Keratinocyte (primary cell): ENCODE results near the gene GRK3. TPM values are rescaled to one million over a fixed set of nuclear protein-coding genes. Genes with fewer than 3 reads are reported as not detected.
"Not testable (repeated sequence)": the region's sequence is repeated elsewhere in the genome, so short reads cannot be mapped to it uniquely, and the experiment has no call there.

Experiments
- DNase-seq: peaks from one replicate; pipeline ENCODE4 v3.0.0-alpha.2; 2011; ENCODE audit warnings: low read depth, missing footprints, low spot score
- FAIRE-seq: peaks from 2 replicates; lab custom pipeline; 2011; peaks lifted over from hg19 to GRCh38; lab: Jason Lieb, UNC
- H2AFZ ChIP-seq: 2 replicates; pipeline ENCODE4 v1.6.0; 2012; ENCODE audit warnings: low read length, control low read depth, inconsistent platforms; ENCODE audit not compliant: control insufficient read depth
- H3K27ac ChIP-seq: 2 replicates; pipeline ENCODE4 v1.5.1; 2011; ENCODE audit warnings: low read length; ENCODE audit not compliant: control insufficient read depth, insufficient read depth
- H3K27me3 ChIP-seq: 3 replicates; pipeline ENCODE4 v1.6.0; 2011; ENCODE audit warnings: low read length; ENCODE audit not compliant: control insufficient read depth, insufficient read depth; ENCODE audit errors: extremely low read depth
- H3K36me3 ChIP-seq, 2 experiments: 2 replicates in 1 of 2; 3 replicates in 1 of 2; pipeline ENCODE4 v1.5.1; 2011; ENCODE audit warnings: low read length in 2 of 2, mild to moderate bottlenecking in 1 of 2; ENCODE audit not compliant: control insufficient read depth in 2 of 2, insufficient read depth in 2 of 2; ENCODE audit errors: extremely low read depth in 1 of 2
- H3K4me1 ChIP-seq: 3 replicates; pipeline ENCODE4 v1.5.1; 2011; ENCODE audit warnings: low read length; ENCODE audit not compliant: control insufficient read depth, insufficient read depth; ENCODE audit errors: extremely low read depth
- H3K4me2 ChIP-seq: 3 replicates; pipeline ENCODE4 v1.6.0; 2011; ENCODE audit warnings: low read depth, low read length; ENCODE audit not compliant: control insufficient read depth, insufficient read depth; ENCODE audit errors: extremely low read depth
- H3K4me3 ChIP-seq, 3 experiments: fragments of 200-600 bp in 1 of 3; sonication (generic) in 1 of 3; 2 replicates in 2 of 3; 3 replicates in 1 of 3; pipeline ENCODE4 v1.5.1; 2011 to 2016; ENCODE audit warnings: low read length in 3 of 3, mild to moderate bottlenecking in 3 of 3, control low read depth in 2 of 3, inconsistent platforms in 1 of 3, low read depth in 1 of 3, mixed read lengths in 1 of 3, mixed run types in 1 of 3, moderate library complexity in 1 of 3; ENCODE audit not compliant: control insufficient read depth in 2 of 3, insufficient read depth in 2 of 3; ENCODE audit errors: extremely low read depth in 1 of 3
- H3K79me2 ChIP-seq: 2 replicates; pipeline ENCODE4 v1.6.0; 2012; ENCODE audit warnings: low read length; ENCODE audit not compliant: control insufficient read depth, insufficient read depth
- H3K9ac ChIP-seq: 3 replicates; pipeline ENCODE4 v1.6.0; 2011; ENCODE audit warnings: low read length; ENCODE audit not compliant: control insufficient read depth, insufficient read depth; ENCODE audit errors: extremely low read depth
- H3K9me1 ChIP-seq: 3 replicates; pipeline ENCODE4 v1.6.0; 2011; ENCODE audit warnings: low read length; ENCODE audit not compliant: control insufficient read depth, insufficient read depth; ENCODE audit errors: extremely low read depth
- H3K9me3 ChIP-seq: 2 replicates; pipeline ENCODE4 v1.5.1; 2012; ENCODE audit warnings: low read depth, low read length; ENCODE audit not compliant: control insufficient read depth
- H4K20me1 ChIP-seq: 3 replicates; pipeline ENCODE4 v1.6.0; 2011; ENCODE audit warnings: low read length; ENCODE audit not compliant: control insufficient read depth, insufficient read depth; ENCODE audit errors: extremely low read depth
- dilution Hi-C: fragments of 300-500 bp; cut with MboI; formaldehyde crosslinking; loops from one replicate; pipeline ENCODE4 v1.7.0; 2020; ENCODE audit warnings: low sequenced_read_pairs; ENCODE audit not compliant: extremely low pct_ligation_motif_present
- polyA plus RNA-seq, 5 experiments: library from polyadenylated mRNA; depleted of rRNA in 3 of 5; stranded (reverse) in 3 of 5; stranded (forward) in 1 of 5; unstranded in 1 of 5; fragments of >200 nt; gene quantifications; 1 replicate in 1 of 5; 2 replicates in 3 of 5; 3 replicates in 1 of 5; pipeline versions ENCODE4 v1.2.1 to v1.2.3, GENCODE V29; 2011 to 2012; ENCODE audit warnings: missing spikeins in 2 of 5, low read depth in 1 of 5, low replicate concordance in 1 of 5

Gene GRK3
- polyA plus RNA-seq, 1 donor (not counting 4 experiments of a cell fraction or from before 2014, with no cell fraction given) = 8.1 TPM

- H3K9ac ChIP-seq, H3K4me3 ChIP-seq, FAIRE-seq, DNase-seq, H3K4me2 ChIP-seq, H3K36me3 ChIP-seq, H3K9me1 ChIP-seq, H3K27me3 ChIP-seq, H4K20me1 ChIP-seq, dilution Hi-C loops, H3K4me1 ChIP-seq, H3K79me2 ChIP-seq, H3K9me3 ChIP-seq, H2AFZ ChIP-seq: not testable (repeated sequence)
- H3K27ac ChIP-seq = peak overlapping the region; percentile 67
Observed at GRCh38 chr22:25529059-25529458, 35.4 kb upstream of the GRK3 start.

GRCh38 chr22:25529541-25530137 lies 34.8 kb upstream of the GRK3 start:
- H3K79me2 ChIP-seq, H3K9ac ChIP-seq, H3K9me3 ChIP-seq, H3K36me3 ChIP-seq, H3K27me3 ChIP-seq, H3K9me1 ChIP-seq, H2AFZ ChIP-seq, H3K4me2 ChIP-seq, H3K4me3 ChIP-seq, H4K20me1 ChIP-seq, dilution Hi-C loops, H3K4me1 ChIP-seq: not testable (repeated sequence)
- FAIRE-seq (peak; percentile 84), DNase-seq (peak; percentile 46)
- H3K27ac ChIP-seq = peak overlapping the region; percentile 67

GRCh38 chr22:25531677-25532076 lies 32.8 kb upstream of the GRK3 start:
- H3K4me2 ChIP-seq, dilution Hi-C loops, H3K4me1 ChIP-seq, H3K9me3 ChIP-seq, H4K20me1 ChIP-seq, H3K27me3 ChIP-seq, H3K36me3 ChIP-seq, H2AFZ ChIP-seq, H3K9ac ChIP-seq, H3K4me3 ChIP-seq, H3K9me1 ChIP-seq, H3K79me2 ChIP-seq, H3K27ac ChIP-seq, DNase-seq: not testable (repeated sequence)
- FAIRE-seq = peak; percentile 43
